Neural progenitor cell (in vitro differentiated cells): ENCODE data around the gene NGB. TPM values are rescaled to one million over a fixed set of nuclear protein-coding genes. Genes with fewer than 3 reads are reported as not detected.
A peak's percentile ranks its signal among the peaks of the same experiment; 100 is the strongest.

Experiments used
- DNase-seq: peaks from one replicate; pipeline ENCODE4 v3.0.0-alpha.2; 2016; ENCODE audit warnings: low spot score
- H2AFZ ChIP-seq: fragments of 200-600 bp; sonication (generic); replicated peaks from 2 replicates; pipeline ENCODE4 v1.6.1; 2016; ENCODE audit warnings: antibody characterized with exemption
- H3F3A ChIP-seq: fragments of 200-600 bp; sonication (generic); 2 replicates; pipeline ENCODE4 v1.6.1; 2016; ENCODE audit warnings: antibody characterized with exemption, low read depth
- H3K27ac ChIP-seq: fragments of 200-600 bp; sonication (generic); 2 replicates; pipeline ENCODE4 v1.5.1; 2016; ENCODE audit warnings: mild to moderate bottlenecking
- H3K27me3 ChIP-seq: fragments of 200-600 bp; sonication (generic); 2 replicates; pipeline ENCODE4 v1.6.1; 2016; ENCODE audit warnings: mild to moderate bottlenecking, moderate library complexity
- H3K36me3 ChIP-seq: fragments of 200-600 bp; sonication (generic); 2 replicates; pipeline ENCODE4 v1.5.1; 2016
- H3K4me1 ChIP-seq: fragments of 200-600 bp; sonication (generic); 2 replicates; pipeline ENCODE4 v1.6.1; 2016; ENCODE audit warnings: mixed run types
- H3K4me2 ChIP-seq: fragments of 200-600 bp; sonication (generic); 2 replicates; pipeline ENCODE4 v1.6.1; 2016
- H3K4me3 ChIP-seq: fragments of 200-600 bp; sonication (generic); 2 replicates; pipeline ENCODE4 v1.5.1; 2016
- H3K79me2 ChIP-seq: fragments of 200-600 bp; sonication (generic); 2 replicates; pipeline ENCODE4 v1.6.1; 2016; ENCODE audit warnings: low read depth
- H3K9ac ChIP-seq: fragments of 200-600 bp; sonication (generic); 2 replicates; pipeline ENCODE4 v1.6.1; 2016
- H3K9me3 ChIP-seq: fragments of 200-600 bp; sonication (generic); 2 replicates; pipeline ENCODE4 v1.5.1; 2016; ENCODE audit warnings: low read depth
- H4K20me1 ChIP-seq: fragments of 200-600 bp; sonication (generic); 2 replicates; pipeline ENCODE4 v1.6.1; 2016; ENCODE audit warnings: low read depth
- H3K27ac Mint-ChIP-seq: 3 replicates; pipeline ENCODE4 v1.8.0; 2021; ENCODE audit warnings: mixed read lengths
- H3K27me3 Mint-ChIP-seq: 2 replicates; pipeline ENCODE4 v1.8.0; 2022; ENCODE audit warnings: low read depth, mild to moderate bottlenecking, inconsistent platforms, moderate library complexity, mixed read lengths; ENCODE audit not compliant: insufficient read depth
- H3K36me3 Mint-ChIP-seq: 3 replicates; pipeline ENCODE4 v1.8.0; 2021; ENCODE audit warnings: mixed read lengths
- H3K4me1 Mint-ChIP-seq: 3 replicates; pipeline ENCODE4 v1.8.0; 2021; ENCODE audit warnings: mixed read lengths
- H3K4me3 Mint-ChIP-seq: 3 replicates; pipeline ENCODE4 v1.8.0; 2021; ENCODE audit warnings: mild to moderate bottlenecking, moderate library complexity, mixed read lengths
- H3K9me3 Mint-ChIP-seq: 3 replicates; pipeline ENCODE4 v1.8.0; 2020; ENCODE audit warnings: mixed read lengths
- EZH2 ChIP-seq: fragments of 200-600 bp; sonication (generic); IDR thresholded peaks from 2 replicates; pipeline ENCODE4 v1.6.1; 2017; ENCODE audit warnings: antibody characterized with exemption, mild to moderate bottlenecking, moderate library complexity
- EZH2phosphoT487 ChIP-seq: fragments of 200-600 bp; sonication (generic); IDR thresholded peaks from 2 replicates; pipeline ENCODE4 v1.6.1; 2017; ENCODE audit warnings: antibody characterized with exemption
- total RNA-seq: library from RNA; depleted of rRNA; stranded (reverse); fragments of >200 nt; gene quantifications from 2 replicates; pipeline ENCODE4 v1.2.3, GENCODE V29; 2015; ENCODE audit warnings: low replicate concordance
- TF ChIP-seq, protein P1 (sequence below): fragments of 200-600 bp; sonication (generic); IDR thresholded peaks from 2 replicates; pipeline ENCODE4 v1.5.1; 2017; ENCODE audit warnings: antibody characterized with exemption, mild to moderate bottlenecking

Gene NGB
- total RNA-seq, 1 donor from 2014 or later: not detected

DNA sequence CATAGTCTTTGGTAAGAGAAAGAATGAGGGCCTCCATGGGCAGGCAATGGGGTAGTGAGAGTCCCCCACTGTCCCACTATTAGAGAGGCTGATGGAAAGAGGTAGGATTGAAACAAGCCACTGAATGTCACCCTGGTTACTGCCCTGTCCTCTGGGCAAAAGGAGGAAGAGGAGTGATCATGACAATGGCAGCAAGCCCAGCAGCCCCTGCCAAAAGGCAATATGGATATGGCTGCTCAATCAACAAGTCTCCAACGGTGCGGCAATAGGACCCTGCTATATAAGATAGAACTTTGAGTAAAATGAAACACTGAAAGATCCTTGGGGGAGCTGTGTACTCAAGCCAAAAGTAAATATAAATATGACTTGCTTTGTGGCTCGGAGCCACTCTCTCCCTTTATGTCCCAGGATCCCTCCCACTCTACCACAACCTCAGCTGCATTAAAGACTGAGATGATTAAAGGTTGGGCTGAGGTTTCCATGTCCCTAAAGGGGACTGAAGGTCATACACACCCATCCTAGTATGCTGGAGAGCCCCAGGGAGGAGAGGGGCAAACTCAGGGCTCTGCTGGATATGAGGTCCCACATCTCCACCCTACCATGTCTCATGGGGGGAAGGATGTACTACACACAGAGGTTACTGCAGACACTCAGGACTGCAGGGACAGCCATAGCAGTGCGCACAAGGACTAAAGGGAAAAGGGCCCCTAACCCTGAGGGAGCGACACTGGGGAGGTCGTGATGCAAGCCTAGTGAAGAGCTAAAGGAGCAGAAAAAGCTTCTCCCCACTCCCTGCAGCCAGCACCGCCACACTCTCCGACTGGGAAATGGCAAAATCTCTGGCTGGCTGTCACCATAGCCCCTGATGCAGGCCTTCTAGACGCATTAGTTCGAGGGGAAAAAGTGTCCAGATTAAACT is 43.8 kb upstream of the NGB start:
- no peaks in the 10 kb centered on the region for H4K20me1 ChIP-seq
- H3K27me3 ChIP-seq: no peaks in the 10 kb centered on the region
- no peak for TF ChIP-seq EZH2
- no peak for DNase-seq
- peaks cover 25% of the 10 kb centered on the region for H3K4me1 ChIP-seq
- H3K36me3 Mint-ChIP-seq: peaks cover 8% of the 10 kb centered on the region
- peaks cover 36% of the 10 kb centered on the region for H3K4me1 Mint-ChIP-seq
- peak overlapping the region; percentile 40 for H2AFZ ChIP-seq
- peaks cover 38% of the 10 kb centered on the region for H3K79me2 ChIP-seq
- H3K4me3 ChIP-seq: no peak overlapping the region
- peak overlapping the region; percentile 47 for H3K4me2 ChIP-seq
- H3K27me3 Mint-ChIP-seq: peaks cover under 1% of the 10 kb centered on the region
- H3K27ac ChIP-seq: no peak overlapping the region
- no peaks in the 10 kb centered on the region for H3K9me3 Mint-ChIP-seq
- peak overlapping the region; percentile 79 for H3K27ac Mint-ChIP-seq
- H3K9ac ChIP-seq: no peak overlapping the region
- H3F3A ChIP-seq: peaks cover 16% of the 10 kb centered on the region
- H3K36me3 ChIP-seq: no peaks in the 10 kb centered on the region
- H3K9me3 ChIP-seq: no peaks in the 10 kb centered on the region
- no peak overlapping the region for H3K4me3 Mint-ChIP-seq

DNA sequence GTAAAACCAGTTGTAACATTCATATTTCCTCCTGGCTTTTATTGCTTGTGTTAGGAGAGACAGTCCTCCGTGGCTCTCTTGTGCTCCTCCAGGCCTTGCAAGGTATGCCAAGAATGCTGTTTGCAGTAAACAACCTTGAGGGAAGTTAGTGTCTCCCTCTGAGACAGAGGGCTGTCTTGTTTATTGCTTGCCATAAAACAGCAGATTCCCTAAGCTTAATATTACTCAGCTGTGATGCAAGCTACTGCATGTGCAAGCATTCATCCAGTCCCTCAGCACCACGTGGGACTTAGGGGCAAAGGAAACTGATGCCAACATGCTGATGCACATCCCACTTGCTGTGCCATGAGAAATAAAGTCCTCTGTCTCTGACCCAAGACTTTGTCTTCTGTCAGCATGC is 43.0 kb upstream of the NGB start:
- peaks cover 29% of the 10 kb centered on the region for H3K4me1 Mint-ChIP-seq
- H3K9ac ChIP-seq: no peak overlapping the region

DNA sequence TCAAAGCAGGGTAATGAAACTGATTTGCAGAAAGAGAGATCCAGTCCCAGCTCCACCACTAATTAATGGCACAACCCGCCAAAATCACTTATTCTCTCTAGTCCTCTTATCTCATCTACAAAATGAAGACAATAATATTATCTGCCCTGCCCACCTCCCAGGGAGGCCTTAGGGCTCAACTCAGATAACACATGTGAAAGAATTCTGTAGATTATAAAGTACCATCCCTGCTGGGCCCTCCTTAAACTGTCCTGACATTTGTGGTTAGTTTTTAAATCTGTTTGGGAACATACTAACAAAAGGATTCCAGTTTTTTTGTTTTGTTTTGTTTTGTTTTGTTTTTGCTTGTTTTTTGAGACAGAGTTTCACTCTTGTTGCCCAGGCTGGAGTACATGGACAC is 42.4 kb upstream of the NGB start:
- Mint-ChIP-seq H3K36me3 (peaks cover 12% of the 10 kb centered on the region), H3K4me3 (no peak overlapping the region), H3K4me1 (peaks cover 32% of the 10 kb centered on the region), H3K27ac (peak overlapping the region; percentile 29), H3K27me3 (no peaks in the 10 kb centered on the region), H3K9me3 (no peaks in the 10 kb centered on the region)
- Histone ChIP-seq H3K27me3 (no peaks in the 10 kb centered on the region), H3K36me3 (no peaks in the 10 kb centered on the region), H3K27ac (no peak overlapping the region), H2AFZ (no peak overlapping the region), H3K4me2 (no peak overlapping the region), H3K4me3 (no peak overlapping the region), H4K20me1 (no peaks in the 10 kb centered on the region), H3K79me2 (peaks cover 24% of the 10 kb centered on the region), H3K4me1 (peaks cover 18% of the 10 kb centered on the region), H3K9ac (no peak overlapping the region), H3F3A (peaks cover 10% of the 10 kb centered on the region), H3K9me3 (no peaks in the 10 kb centered on the region)
- DNase-seq: no peak
- TF ChIP-seq EZH2 (no peak), EZH2phosphoT487 (no peak)
- TF ChIP-seq, protein P1, sequence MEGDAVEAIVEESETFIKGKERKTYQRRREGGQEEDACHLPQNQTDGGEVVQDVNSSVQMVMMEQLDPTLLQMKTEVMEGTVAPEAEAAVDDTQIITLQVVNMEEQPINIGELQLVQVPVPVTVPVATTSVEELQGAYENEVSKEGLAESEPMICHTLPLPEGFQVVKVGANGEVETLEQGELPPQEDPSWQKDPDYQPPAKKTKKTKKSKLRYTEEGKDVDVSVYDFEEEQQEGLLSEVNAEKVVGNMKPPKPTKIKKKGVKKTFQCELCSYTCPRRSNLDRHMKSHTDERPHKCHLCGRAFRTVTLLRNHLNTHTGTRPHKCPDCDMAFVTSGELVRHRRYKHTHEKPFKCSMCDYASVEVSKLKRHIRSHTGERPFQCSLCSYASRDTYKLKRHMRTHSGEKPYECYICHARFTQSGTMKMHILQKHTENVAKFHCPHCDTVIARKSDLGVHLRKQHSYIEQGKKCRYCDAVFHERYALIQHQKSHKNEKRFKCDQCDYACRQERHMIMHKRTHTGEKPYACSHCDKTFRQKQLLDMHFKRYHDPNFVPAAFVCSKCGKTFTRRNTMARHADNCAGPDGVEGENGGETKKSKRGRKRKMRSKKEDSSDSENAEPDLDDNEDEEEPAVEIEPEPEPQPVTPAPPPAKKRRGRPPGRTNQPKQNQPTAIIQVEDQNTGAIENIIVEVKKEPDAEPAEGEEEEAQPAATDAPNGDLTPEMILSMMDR: no peak

More for the DNA sequence above, 43.0 kb upstream of the NGB start:
- peaks cover 8% of the 10 kb centered on the region for H3K36me3 Mint-ChIP-seq
- H3K36me3 ChIP-seq: no peaks in the 10 kb centered on the region
- no peaks in the 10 kb centered on the region for H3K9me3 ChIP-seq
- H3K4me2 ChIP-seq: no peak overlapping the region
- DNase-seq: no peak
- H3K4me3 ChIP-seq: no peak overlapping the region
- no peaks in the 10 kb centered on the region for H3K9me3 Mint-ChIP-seq
- H3K4me1 ChIP-seq: peaks cover 18% of the 10 kb centered on the region
- no peak overlapping the region for H2AFZ ChIP-seq
- no peak for TF ChIP-seq EZH2phosphoT487
- no peak for TF ChIP-seq EZH2
- TF ChIP-seq, protein P1: no peak
- no peaks in the 10 kb centered on the region for H3K27me3 ChIP-seq
- peaks cover 10% of the 10 kb centered on the region for H3F3A ChIP-seq
- peaks cover 31% of the 10 kb centered on the region for H3K79me2 ChIP-seq
- H3K4me3 Mint-ChIP-seq: no peak overlapping the region
- H4K20me1 ChIP-seq: no peaks in the 10 kb centered on the region
- no peaks in the 10 kb centered on the region for H3K27me3 Mint-ChIP-seq
- no peak overlapping the region for H3K27ac Mint-ChIP-seq
- no peak overlapping the region for H3K27ac ChIP-seq

DNA sequence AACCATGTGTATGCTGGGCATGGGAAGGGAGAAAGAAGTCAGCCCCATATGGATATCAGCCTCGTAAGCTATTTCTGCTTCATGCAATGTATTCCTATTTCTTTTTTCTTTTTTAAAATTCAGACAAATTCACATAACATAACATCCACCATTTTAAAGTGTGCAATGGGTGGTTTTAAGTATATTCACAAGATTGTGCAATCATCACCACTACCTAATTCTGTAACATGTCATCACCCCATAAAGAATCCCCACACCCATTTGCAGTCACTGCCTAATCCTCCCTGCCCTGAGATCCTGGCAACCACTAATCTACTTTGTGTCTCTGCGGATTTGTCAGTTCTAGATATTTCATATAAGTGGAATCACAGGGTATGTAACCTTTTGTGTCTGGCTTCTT is 40.2 kb upstream of the NGB start:
- H3K4me1 ChIP-seq: peaks cover 23% of the 10 kb centered on the region
- TF ChIP-seq EZH2 (no peak), EZH2phosphoT487 (no peak)
- TF ChIP-seq, protein P1: no peak
- no peaks in the 10 kb centered on the region for H4K20me1 ChIP-seq
- Mint-ChIP-seq H3K27ac (peak overlapping the region; percentile 6), H3K9me3 (no peaks in the 10 kb centered on the region), H3K36me3 (peaks cover 12% of the 10 kb centered on the region), H3K4me1 (peaks cover 38% of the 10 kb centered on the region), H3K4me3 (no peak overlapping the region), H3K27me3 (no peaks in the 10 kb centered on the region)
- peaks cover 19% of the 10 kb centered on the region for H3F3A ChIP-seq
- no peak overlapping the region for H3K27ac ChIP-seq
- no peak overlapping the region for H2AFZ ChIP-seq
- H3K36me3 ChIP-seq: no peaks in the 10 kb centered on the region
- peaks cover 3% of the 10 kb centered on the region for H3K79me2 ChIP-seq
- H3K27me3 ChIP-seq: no peaks in the 10 kb centered on the region
- H3K4me2 ChIP-seq: no peak overlapping the region
- H3K9me3 ChIP-seq: no peaks in the 10 kb centered on the region
- H3K9ac ChIP-seq: no peak overlapping the region
- no peak overlapping the region for H3K4me3 ChIP-seq
- DNase-seq: no peak
